HepG2 (cell line): ENCODE data around the gene VENTX. TPM values are rescaled to one million over a fixed set of nuclear protein-coding genes. Genes with fewer than 3 reads are reported as not detected.

Source experiments
- ATAC-seq: fragments of 200-7000 bp; cut with Tn5 transposase; 3 replicates; pipeline ENCODE4 v1.9.1; 2020; ENCODE audit warnings: mild to moderate bottlenecking, moderate library complexity
- BruUV-seq: library from RNA; stranded (reverse); fragments of 400-500 nt; replicated peaks from 2 replicates; lab custom pipeline; 2021; lab: Mats Ljungman, UMichigan
- CTCF ChIA-PET: fragments of 300-600 bp; formaldehyde crosslinking; extraction: SDS; loops from one replicate; lab custom pipeline; 2021; ENCODE audit warnings: low total read pairs, inconsistent platforms, low intra/inter-chr PET ratio; lab: Yijun Ruan, JAX
- POLR2A ChIA-PET: fragments of 350-600 bp; sonication (Branson Sonifier 250); formaldehyde crosslinking; loops from one replicate; lab custom pipeline; 2020; ENCODE audit warnings: antibody characterized with exemption, inconsistent platforms; lab: Yijun Ruan, JAX
- DNase-seq: peaks from one replicate; pipeline ENCODE4 v3.0.0-alpha.2; 2015; ENCODE audit warnings: low spot score
- FAIRE-seq: peaks from 3 replicates; lab custom pipeline; 2011; peaks lifted over from hg19 to GRCh38; lab: Jason Lieb, UNC
- H2AFZ ChIP-seq: one replicate; pipeline ENCODE4 v1.6.1; 2011; ENCODE audit warnings: low read length, inconsistent platforms
- H3K27ac ChIP-seq: fragments of 300-600 bp; 3 replicates; pipeline ENCODE4 v1.8.0; 2011; ENCODE audit warnings: mixed run types, mild to moderate bottlenecking, mixed read lengths, low read length, inconsistent platforms; ENCODE audit not compliant: insufficient read depth; ENCODE audit errors: extremely low read length
- H3K27me3 ChIP-seq, 2 experiments: fragments of 200-600 bp in 1 of 2; 2 replicates in 1 of 2; 3 replicates in 1 of 2; pipeline versions ENCODE4 v1.6.0 to v1.8.0; 2011; ENCODE audit warnings: low read length in 2 of 2, mild to moderate bottlenecking in 2 of 2, moderate library complexity in 2 of 2, inconsistent platforms in 1 of 2; ENCODE audit not compliant: insufficient read depth in 2 of 2, control insufficient read depth in 1 of 2
- H3K36me3 ChIP-seq, 2 experiments: fragments of 200-600 bp in 1 of 2; replicated peaks in 1 of 2; 2 replicates in 1 of 2; 3 replicates in 1 of 2; pipeline versions ENCODE4 v1.5.1 to v1.8.0; 2011; ENCODE audit warnings: low read length in 2 of 2, inconsistent platforms in 1 of 2; ENCODE audit not compliant: insufficient read depth in 2 of 2, control insufficient read depth in 1 of 2
- H3K4me1 ChIP-seq: 2 replicates; pipeline ENCODE4 v1.5.1; 2012; ENCODE audit warnings: low read length, inconsistent platforms; ENCODE audit not compliant: insufficient read depth
- H3K4me2 ChIP-seq: 2 replicates; pipeline ENCODE4 v1.6.0; 2011; ENCODE audit warnings: low read depth, low read length, inconsistent platforms
- H3K4me3 ChIP-seq, 3 experiments: fragments of 200-600 bp in 1 of 3; sonication (generic), shearing (Covaris generic) in 1 of 3; replicated peaks in 1 of 3; 2 replicates each; pipeline ENCODE4 v1.5.1; 2011 to 2016; ENCODE audit warnings: low read length in 3 of 3, inconsistent platforms in 2 of 3, low read depth in 2 of 3, mild to moderate bottlenecking in 2 of 3, control low read depth in 1 of 3, mixed read lengths in 1 of 3; ENCODE audit not compliant: insufficient read depth in 1 of 3
- H3K79me2 ChIP-seq: one replicate; pipeline ENCODE4 v1.6.1; 2011; ENCODE audit warnings: low read length, inconsistent platforms; ENCODE audit not compliant: insufficient read depth
- H3K9ac ChIP-seq: 2 replicates; pipeline ENCODE4 v1.6.0; 2011; ENCODE audit warnings: mild to moderate bottlenecking, low read depth, low read length, inconsistent platforms; ENCODE audit not compliant: insufficient read depth
- H3K9me3 ChIP-seq: 2 replicates; pipeline ENCODE4 v1.5.1; 2012; ENCODE audit warnings: mild to moderate bottlenecking, low read length
- H4K20me1 ChIP-seq: 2 replicates; pipeline ENCODE4 v1.6.0; 2011; ENCODE audit warnings: inconsistent platforms, mild to moderate bottlenecking, low read length, moderate library complexity; ENCODE audit not compliant: insufficient read depth
- CBX5 ChIP-seq: sonication (generic); formaldehyde crosslinking; IDR thresholded peaks from 2 replicates; pipeline ENCODE4 v1.4.0; 2020; ENCODE audit warnings: missing genetic modification reagents, borderline replicate concordance
- POLR2A ChIP-seq, 2 experiments: IDR thresholded peaks; 2 replicates each; pipeline ENCODE4 v1.6.1; 2011; ENCODE audit warnings: low read depth in 2 of 2, low read length in 2 of 2, mild to moderate bottlenecking in 1 of 2, moderate library complexity in 1 of 2; ENCODE audit not compliant: insufficient read depth in 1 of 2
- RFX5 ChIP-seq: IDR thresholded peaks from 2 replicates; pipeline ENCODE4 v1.6.1; 2011; ENCODE audit warnings: low read depth, low read length, improper control_type of control experiment
- ZNF263 ChIP-seq: sonication (generic); formaldehyde crosslinking; IDR thresholded peaks from 2 replicates; pipeline ENCODE4 v1.4.0; 2020; ENCODE audit warnings: missing genetic modification reagents
- ZNF574 ChIP-seq: sonication (generic); formaldehyde crosslinking; IDR thresholded peaks from 2 replicates; pipeline ENCODE4 v1.4.0; 2020; ENCODE audit warnings: missing genetic modification reagents
- WGBS: methylation state at CpG from one replicate; pipeline ENCODE4 v1.1.6; 2017; ENCODE audit warnings: low lambda C conversion rate; 5-methylcytosine and 5-hydroxymethylcytosine counted together
- in situ Hi-C: cut with HindIII; loops from 2 replicates; pipeline ENCODE4 v1.10.0; 2017; ENCODE audit warnings: low pct_unique_long_range_greater_than_20kb; ENCODE audit not compliant: extremely low pct_ligation_motif_present
- intact Hi-C: fragments of 100-400 bp; cut with micrococcal nuclease; formaldehyde crosslinking; loops from one replicate; pipeline ENCODE4 v1.10.0; 2022; ENCODE audit not compliant: unreplicated experiment
- polyA plus RNA-seq, 8 experiments: library from polyadenylated mRNA; depleted of rRNA in 3 of 8; stranded (reverse) in 7 of 8; unstranded in 1 of 8; fragments of >200 nt; fragmentation: Illumina TruSeq in 4 of 8; extraction: Trizol in 4 of 8; gene quantifications; 2 replicates each; pipeline versions ENCODE4 v1.2.1 to v1.2.3, GENCODE V29; 2011 to 2016; ENCODE audit warnings: low read depth in 4 of 8, missing spikeins in 1 of 8, mixed read lengths in 1 of 8; ENCODE audit not compliant: insufficient read depth in 1 of 8
- total RNA-seq, 5 experiments: library from RNA; depleted of rRNA; stranded (reverse); fragments of >200 nt; fragmentation: Illumina TruSeq; extraction: Trizol; gene quantifications; 2 replicates each; pipeline ENCODE4 v1.2.3, GENCODE V29; 2016; ENCODE audit warnings: low read depth in 1 of 5

Gene VENTX
- total and polyA plus RNA-seq, 2 of the 13 experiments (the other 11 are each of a cell fraction or from before 2014, with no cell fraction given): not detected

GRCh38 chr10:133196221-133196915, 41.3 kb upstream of the VENTX start:
- Histone ChIP-seq H3K79me2 (no peaks in the 10 kb centered on the region), H4K20me1 (no peaks in the 10 kb centered on the region), H3K9me3 (no peaks in the 10 kb centered on the region), H3K36me3 (no peaks in the 10 kb centered on the region), H3K27me3 (peaks cover 22 to 68% of the 10 kb centered on the region in 2 experiments; a peak in 4 of 5 replicates), H3K4me2 (no peak overlapping the region), H3K9ac (no peak overlapping the region), H3K4me1 (no peaks in the 10 kb centered on the region), H2AFZ (no peak overlapping the region), H3K27ac (no peak overlapping the region), H3K4me3 (no peak overlapping the region)
- POLR2A ChIA-PET: no interaction called here
- TF ChIP-seq ZNF263 (peak; percentile 62; the same call in 1 of the 2 replicates), ZNF574 (CRISPR knock-in tag) (no peak)
- intact Hi-C loops (no loop called here), in situ Hi-C loops (no loop called here)
- CTCF ChIA-PET: no interaction called here
- no peak for FAIRE-seq
- no peak for DNase-seq
- BruUV-seq: no TSS peak
- ATAC-seq: no peak
- WGBS: 33% methylated on average over 12 of the region's 24 CpGs

GRCh38 chr10:133196936-133197758, 40.5 kb upstream of the VENTX start:
- POLR2A ChIA-PET: no interaction called here

More at GRCh38 chr10:133196936-133197758, 40.5 kb upstream of the VENTX start:
- Histone ChIP-seq H3K27me3 (peaks cover 29 to 71% of the 10 kb centered on the region in 2 experiments; a peak in 4 of 5 replicates), H2AFZ (no peak overlapping the region), H4K20me1 (no peaks in the 10 kb centered on the region), H3K27ac (no peak overlapping the region), H3K4me3 (no peak overlapping the region), H3K36me3 (no peaks in the 10 kb centered on the region), H3K79me2 (no peaks in the 10 kb centered on the region), H3K4me2 (no peak overlapping the region), H3K9me3 (no peaks in the 10 kb centered on the region), H3K9ac (no peak overlapping the region), H3K4me1 (no peaks in the 10 kb centered on the region)
- FAIRE-seq: no peak
- no peak for DNase-seq
- 20% methylated on average over 1 of the region's 40 CpGs for WGBS
- TF ChIP-seq POLR2A (IDR thresholded peaks at IDR 0.05; ENCODE audit: insufficient read depth in 1 of 2, low read depth in 2 of 2, low read length in 2 of 2) (no peak), CBX5 (CRISPR knock-in tag) (no peak), RFX5 (no peak)
- CTCF ChIA-PET: no interaction called here
- no TSS peak for BruUV-seq
- intact Hi-C loops: no loop called here
- in situ Hi-C loops: no loop called here
- no peak for ATAC-seq
